Pancreas (tissue), 10 donors: Measurements from ENCODE around the gene ZP1. TPM values are rescaled to one million over a fixed set of nuclear protein-coding genes. Genes with fewer than 3 reads are reported as not detected.

Experiments used
- ATAC-seq, 4 donors: fragments of 200-7000 bp; cut with Tn5 transposase; one replicate each; pipeline versions ENCODE4 v1.8.0 to v1.9.1; 2020; ENCODE audit warnings: mild to moderate bottlenecking in 4 of 4, moderate library complexity in 4 of 4
- DNase-seq, 6 donors: peaks; one replicate each; pipeline ENCODE4 v3.0.0-alpha.2; 2020
- FAIRE-seq: peaks from 2 replicates; lab custom pipeline; 2012; peaks lifted over from hg19 to GRCh38; lab: Jason Lieb, UNC
- H3K27ac ChIP-seq, 4 donors: fragments of 200-600 bp; sonication (generic); 1 replicate in 3 of 4; 2 replicates in 1 of 4; pipeline versions ENCODE4 v1.5.0 to v1.8.0; 2020
- H3K27me3 ChIP-seq, 4 donors: fragments of 200-600 bp; one replicate each; pipeline ENCODE4 v1.8.0; 2021
- H3K36me3 ChIP-seq, 3 donors: fragments of 200-600 bp; sonication (generic) in 1 of 3; one replicate each; pipeline versions ENCODE4 v1.5.0 to v1.8.0; 2020 to 2021
- H3K4me1 ChIP-seq, 3 donors: fragments of 200-600 bp; one replicate each; pipeline ENCODE4 v1.8.0; 2021
- H3K4me3 ChIP-seq, 4 donors: fragments of 200-600 bp; sonication (generic) in 2 of 4; one replicate each; pipeline versions ENCODE4 v1.5.0 to v1.8.0; 2020 to 2021
- H3K9me3 ChIP-seq, 4 donors: fragments of 200-600 bp; one replicate each; pipeline ENCODE4 v1.8.0; 2021
- WGBS, 2 donors: extraction: QIAGEN DNeasy Blood & Tissue Kit; methylation state at CpG; one replicate each; pipeline ENCODE4 v1.1.7; 2013; 5-methylcytosine and 5-hydroxymethylcytosine counted together
- intact Hi-C, 3 donors: fragments of 100-400 bp; cut with DNase I; formaldehyde crosslinking; loops; one replicate each; pipeline versions ENCODE4 v1.11.1 to v1.14.2; 2022
- polyA plus RNA-seq, 2 donors: library from polyadenylated mRNA; stranded (reverse); fragments of 200-250 nt; gene quantifications; one replicate each; pipeline ENCODE4 v1.2.3, GENCODE V29; 2013
- total RNA-seq, 6 donors: library from RNA; stranded (reverse); fragmentation: NEBNext Ultra II Directional in 4 of 6; extraction: Animal tissue kit (Norgen Biotek cat#: 25700) in 4 of 6; gene quantifications; one replicate each; pipeline versions ENCODE4 v1.2.1 to v1.2.4, GENCODE V29; 2021 to 2023
- TF ChIP-seq, protein P1 (sequence below), 4 donors: fragments of 200-600 bp; sonication (generic) in 3 of 4; IDR thresholded peaks; one replicate each; pipeline versions ENCODE4 v1.5.0 to v1.8.0; 2021; ENCODE audit warnings: antibody characterized with exemption in 4 of 4
- donor health status: healthy with polysubstance abuse.
- donor health status: DM: no; HTN: no; CAD: no; lungs with moderate emphysema.
- donor health status: DM: no; HTN: no; CAD: no.
- donor health status: control.
- donor health status: control.
- donor health status: Bipolar disorder and iron deficiency.
- donor health status: DM: yes; HTN: yes; CAD: no.
- donor health status: DM: no; HTN: no; CAD: no.
- donor health status: DM: no; HTN: no; CAD: no.
- donor health status: DM: yes; HTN: yes; CAD: no.

ZP1 gene
- total and polyA plus RNA-seq, 8 donors: 0.34 to 1.5 TPM; not detected in 6

DNA sequence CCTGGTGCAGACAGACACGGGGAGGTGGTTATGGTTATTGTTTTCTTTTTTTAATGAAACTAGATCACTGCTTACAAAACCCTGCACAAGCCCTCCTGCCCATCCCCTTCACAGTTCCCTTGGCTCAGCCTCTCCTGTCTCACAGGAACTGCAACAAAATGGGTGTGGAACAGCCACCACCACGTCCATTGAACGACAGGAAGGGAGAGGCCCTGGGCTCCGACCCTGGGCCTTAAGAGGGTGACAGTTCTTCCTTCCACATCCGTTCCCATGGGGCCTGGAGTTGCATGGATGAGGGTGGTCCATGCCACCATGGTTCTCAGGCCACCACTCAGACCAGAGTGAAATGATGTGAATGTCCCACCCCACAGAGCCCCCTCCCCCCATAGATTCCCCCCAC, 23.4 kb downstream of the ZP1 start:
- Histone ChIP-seq H3K4me1 (no peaks in the 10 kb centered on the region), H3K27ac (no peak overlapping the region), H3K36me3 (peaks cover 0 to 37% (median 6%) of the 10 kb centered on the region in 3 donors), H3K27me3 (no peaks in the 10 kb centered on the region), H3K4me3 (no peak overlapping the region), H3K9me3 (no peaks in the 10 kb centered on the region)
- TF ChIP-seq, protein P1, sequence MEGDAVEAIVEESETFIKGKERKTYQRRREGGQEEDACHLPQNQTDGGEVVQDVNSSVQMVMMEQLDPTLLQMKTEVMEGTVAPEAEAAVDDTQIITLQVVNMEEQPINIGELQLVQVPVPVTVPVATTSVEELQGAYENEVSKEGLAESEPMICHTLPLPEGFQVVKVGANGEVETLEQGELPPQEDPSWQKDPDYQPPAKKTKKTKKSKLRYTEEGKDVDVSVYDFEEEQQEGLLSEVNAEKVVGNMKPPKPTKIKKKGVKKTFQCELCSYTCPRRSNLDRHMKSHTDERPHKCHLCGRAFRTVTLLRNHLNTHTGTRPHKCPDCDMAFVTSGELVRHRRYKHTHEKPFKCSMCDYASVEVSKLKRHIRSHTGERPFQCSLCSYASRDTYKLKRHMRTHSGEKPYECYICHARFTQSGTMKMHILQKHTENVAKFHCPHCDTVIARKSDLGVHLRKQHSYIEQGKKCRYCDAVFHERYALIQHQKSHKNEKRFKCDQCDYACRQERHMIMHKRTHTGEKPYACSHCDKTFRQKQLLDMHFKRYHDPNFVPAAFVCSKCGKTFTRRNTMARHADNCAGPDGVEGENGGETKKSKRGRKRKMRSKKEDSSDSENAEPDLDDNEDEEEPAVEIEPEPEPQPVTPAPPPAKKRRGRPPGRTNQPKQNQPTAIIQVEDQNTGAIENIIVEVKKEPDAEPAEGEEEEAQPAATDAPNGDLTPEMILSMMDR (IDR thresholded peaks at IDR 0.05): no peak
- FAIRE-seq: no peak
- 83 to 88% methylated on average over 5 of the region's 5 CpGs for WGBS, 2 donors
- no peak for DNase-seq
- intact Hi-C loops: loop anchor here in 1 of 3 donors (10.0 kb wide), 1 partner anchor 46 kb away; the partner anchor contains the start of gene CCDC86
- no peak for ATAC-seq

DNA sequence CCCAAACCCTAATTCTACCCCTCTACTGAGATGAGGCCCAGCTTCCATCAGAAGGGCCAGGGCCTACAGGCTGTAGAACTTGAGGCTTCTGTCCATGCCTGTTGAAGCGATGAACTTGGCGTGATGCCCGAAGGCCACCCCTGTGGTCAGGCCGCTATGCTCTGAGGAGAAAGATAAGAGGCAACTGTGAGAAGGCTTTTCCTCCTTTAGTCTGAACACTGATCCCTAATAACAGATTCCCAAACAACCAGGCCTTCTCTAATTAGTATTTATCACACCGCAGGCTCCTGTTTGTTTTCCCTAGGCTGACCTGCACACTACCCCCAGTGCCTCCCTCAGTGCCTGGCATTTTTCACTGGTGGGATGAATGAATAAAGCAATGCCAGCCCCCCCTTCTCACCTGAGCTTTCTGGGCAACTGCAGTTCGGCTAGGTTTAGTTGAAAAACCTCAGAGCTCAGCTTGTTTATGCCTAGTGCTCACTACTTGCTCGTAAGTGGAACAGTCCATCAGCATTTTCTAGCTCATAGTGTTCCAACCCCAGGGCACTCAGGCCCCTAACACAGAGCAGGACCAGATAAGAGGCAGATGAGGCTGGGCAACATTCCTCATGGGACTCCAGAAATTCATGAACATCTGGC, 23.9 kb downstream of the ZP1 start:
- TF ChIP-seq, protein P1 (IDR thresholded peaks at IDR 0.05): no peak
- intact Hi-C loops: loop anchor here in 1 of 3 donors (10.0 kb wide), 1 partner anchor 46 kb away; the partner anchor contains the start of gene CCDC86
- H3K36me3 ChIP-seq: peaks cover 0 to 43% (median 11%) of the 10 kb centered on the region in 3 donors
- H3K4me3 ChIP-seq: no peak overlapping the region
- 79 to 80% methylated on average over 7 of the region's 7 CpGs for WGBS, 2 donors
- H3K9me3 ChIP-seq: no peaks in the 10 kb centered on the region
- H3K4me1 ChIP-seq: no peaks in the 10 kb centered on the region
- DNase-seq (peak in 1 of 6 donors; percentile 52), ATAC-seq (no peak), FAIRE-seq (no peak)
- no peak overlapping the region for H3K27ac ChIP-seq
- no peaks in the 10 kb centered on the region for H3K27me3 ChIP-seq

DNA sequence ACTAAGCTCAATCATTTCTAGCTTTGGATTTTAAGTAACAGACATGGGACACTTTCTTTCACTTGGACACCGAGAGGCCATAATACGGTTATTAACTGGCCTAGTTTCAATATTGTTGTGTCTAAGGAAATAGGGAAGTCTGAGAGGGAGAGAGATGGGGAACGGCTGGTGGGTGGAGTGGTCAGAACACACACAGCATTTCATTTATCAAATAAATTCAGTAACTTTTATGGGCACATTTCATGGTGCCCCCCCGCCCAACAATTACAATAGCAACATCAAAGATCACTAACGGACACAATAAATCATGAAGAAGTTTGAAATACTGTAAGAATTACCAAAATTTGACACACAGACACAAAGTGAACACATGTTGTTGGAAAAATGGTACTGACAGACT, 28.3 kb downstream of the ZP1 start:
- Histone ChIP-seq H3K9me3 (no peaks in the 10 kb centered on the region), H3K36me3 (peaks cover 11 to 84% (median 46%) of the 10 kb centered on the region in 3 donors), H3K27ac (no peak overlapping the region), H3K27me3 (no peaks in the 10 kb centered on the region), H3K4me1 (no peaks in the 10 kb centered on the region), H3K4me3 (no peak overlapping the region)
- FAIRE-seq (no peak), ATAC-seq (no peak), DNase-seq (no peak)
- TF ChIP-seq, protein P1 (IDR thresholded peaks at IDR 0.05): no peak
- WGBS, 2 donors: 90% methylated on average over 5 of the region's 5 CpGs
- intact Hi-C loops: loop anchor here (5.0 to 10.0 kb wide), 3 partner anchors 51 to 63 kb away; partner anchors contain the start of gene CCDC86 (in 1 of the 3)

DNA sequence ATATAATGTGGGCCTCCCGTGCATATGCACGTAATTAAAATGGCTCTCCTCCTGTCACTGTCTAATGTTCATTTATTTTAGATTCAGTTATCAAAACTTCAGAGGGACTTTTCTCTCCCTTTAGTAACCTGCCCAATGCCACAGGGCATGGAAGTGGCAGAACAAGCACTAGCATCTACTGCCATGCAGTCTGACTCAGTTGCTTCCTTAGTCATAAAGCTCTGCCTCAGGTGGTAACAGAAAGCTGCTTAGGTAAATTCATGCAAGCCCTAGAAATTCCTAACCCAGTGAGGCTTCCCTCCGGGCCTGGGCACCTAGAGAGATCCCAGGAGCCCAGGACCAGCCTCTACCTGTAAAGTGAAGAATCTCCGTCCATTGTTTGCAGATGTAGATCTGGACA, 30.2 kb downstream of the ZP1 start:
- TF ChIP-seq, protein P1 (IDR thresholded peaks at IDR 0.05): no peak
- intact Hi-C loops: loop anchor here (5.0 to 10.0 kb wide), 3 partner anchors 53 to 65 kb away; partner anchors contain the start of gene CCDC86 (in 1 of the 3)
- Histone ChIP-seq H3K27ac (no peak overlapping the region), H3K9me3 (no peaks in the 10 kb centered on the region), H3K4me1 (no peaks in the 10 kb centered on the region), H3K27me3 (no peaks in the 10 kb centered on the region), H3K36me3 (peaks cover 21 to 97% (median 61%) of the 10 kb centered on the region in 3 donors), H3K4me3 (no peak overlapping the region)
- DNase-seq: no peak
- WGBS, 2 donors: 92 to 97% methylated on average over 4 of the region's 4 CpGs
- no peak for FAIRE-seq
- ATAC-seq: no peak
